Gastroesophageal sphincter (tissue), 3 donors: ENCODE data around the gene IGSF10.

ENCODE experiments used
- POLR2A ChIP-seq, 2 donors: fragments of 450-650 bp; IDR thresholded peaks; one replicate each; pipeline ENCODE4 v1.6.1; 2017; ENCODE audit warnings: antibody characterized with exemption in 2 of 2, mild to moderate bottlenecking in 2 of 2, moderate library complexity in 1 of 2
- TF ChIP-seq, protein P1 (sequence below), 4 experiments: fragments of 200-600 bp in 2 of 4; fragments of 450-650 bp in 2 of 4; sonication (generic) in 1 of 4; IDR thresholded peaks; one replicate each; pipeline ENCODE4 v1.5.1; 2017 to 2019; ENCODE audit warnings: antibody characterized with exemption in 4 of 4, mild to moderate bottlenecking in 2 of 4, moderate library complexity in 2 of 4

DNA sequence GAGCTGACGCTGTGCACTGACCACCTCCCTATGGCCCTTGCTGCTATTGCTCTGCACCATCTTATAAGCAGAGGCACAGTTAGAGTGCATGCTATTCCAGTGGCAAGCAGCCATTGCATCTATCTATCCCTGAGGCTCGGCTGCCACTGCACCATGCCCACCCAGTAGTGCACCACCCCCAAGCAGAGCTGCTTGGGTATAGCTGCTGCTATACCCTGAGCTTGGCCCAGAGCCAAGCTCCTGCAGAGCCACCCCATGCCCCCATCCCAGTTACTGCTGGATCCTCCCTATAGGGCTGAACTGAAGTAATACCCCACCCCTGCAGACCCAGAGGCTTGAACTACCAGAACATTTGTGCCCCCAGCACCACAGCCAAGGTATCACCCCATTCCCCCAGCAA, 19.6 kb upstream of the IGSF10 start:
- no peak for TF ChIP-seq POLR2A (IDR thresholded peaks at IDR 0.05)
- TF ChIP-seq, protein P1, sequence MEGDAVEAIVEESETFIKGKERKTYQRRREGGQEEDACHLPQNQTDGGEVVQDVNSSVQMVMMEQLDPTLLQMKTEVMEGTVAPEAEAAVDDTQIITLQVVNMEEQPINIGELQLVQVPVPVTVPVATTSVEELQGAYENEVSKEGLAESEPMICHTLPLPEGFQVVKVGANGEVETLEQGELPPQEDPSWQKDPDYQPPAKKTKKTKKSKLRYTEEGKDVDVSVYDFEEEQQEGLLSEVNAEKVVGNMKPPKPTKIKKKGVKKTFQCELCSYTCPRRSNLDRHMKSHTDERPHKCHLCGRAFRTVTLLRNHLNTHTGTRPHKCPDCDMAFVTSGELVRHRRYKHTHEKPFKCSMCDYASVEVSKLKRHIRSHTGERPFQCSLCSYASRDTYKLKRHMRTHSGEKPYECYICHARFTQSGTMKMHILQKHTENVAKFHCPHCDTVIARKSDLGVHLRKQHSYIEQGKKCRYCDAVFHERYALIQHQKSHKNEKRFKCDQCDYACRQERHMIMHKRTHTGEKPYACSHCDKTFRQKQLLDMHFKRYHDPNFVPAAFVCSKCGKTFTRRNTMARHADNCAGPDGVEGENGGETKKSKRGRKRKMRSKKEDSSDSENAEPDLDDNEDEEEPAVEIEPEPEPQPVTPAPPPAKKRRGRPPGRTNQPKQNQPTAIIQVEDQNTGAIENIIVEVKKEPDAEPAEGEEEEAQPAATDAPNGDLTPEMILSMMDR (IDR thresholded peaks at IDR 0.05), result no peak
